Measurements from ENCODE around the gene EFHD2.
"Not testable (repeated sequence)": the region's sequence is repeated elsewhere in the genome, so short reads cannot be mapped to it uniquely, and the experiment has no call there.

Gene EFHD2

GRCh38 chr1:15389828-15390227, 19.9 kb upstream of the EFHD2 start:
- DNase-seq = not testable (repeated sequence)

DNA sequence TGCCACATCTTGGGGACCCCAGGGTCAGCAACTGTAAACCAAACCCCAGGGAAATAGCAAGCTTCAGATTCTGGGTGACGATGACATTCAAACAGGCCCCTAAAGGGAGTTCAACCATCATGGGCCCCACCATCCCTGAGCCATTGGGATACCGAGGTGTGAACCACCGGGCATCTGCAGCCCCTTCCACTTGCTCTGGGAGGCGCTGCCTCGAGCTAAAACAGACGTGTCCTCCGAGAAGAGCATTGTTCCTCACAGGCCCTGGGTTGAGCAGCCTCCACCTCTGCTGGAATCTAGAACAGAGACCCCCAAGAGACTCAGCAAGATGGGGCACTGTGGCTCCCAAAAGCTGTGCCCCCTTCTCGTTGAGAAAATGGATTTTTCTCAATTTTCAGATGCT, 19.0 kb upstream of the EFHD2 start:
- DNase-seq = no peak

GRCh38 chr1:15391366-15391765, 18.3 kb upstream of the EFHD2 start:
- no peak for DNase-seq

GRCh38 chr1:15393475-15394257, 16.0 kb upstream of the EFHD2 start:
- DNase-seq = no peak

- no peak for DNase-seq
Measured at GRCh38 chr1:15394258-15394690, 15.4 kb upstream of the EFHD2 start.

GRCh38 chr1:15397236-15397635, 12.5 kb upstream of the EFHD2 start:
- no peak for DNase-seq

GRCh38 chr1:15399710-15400109, 10.0 kb upstream of the EFHD2 start:
- DNase-seq = no peak

DNA sequence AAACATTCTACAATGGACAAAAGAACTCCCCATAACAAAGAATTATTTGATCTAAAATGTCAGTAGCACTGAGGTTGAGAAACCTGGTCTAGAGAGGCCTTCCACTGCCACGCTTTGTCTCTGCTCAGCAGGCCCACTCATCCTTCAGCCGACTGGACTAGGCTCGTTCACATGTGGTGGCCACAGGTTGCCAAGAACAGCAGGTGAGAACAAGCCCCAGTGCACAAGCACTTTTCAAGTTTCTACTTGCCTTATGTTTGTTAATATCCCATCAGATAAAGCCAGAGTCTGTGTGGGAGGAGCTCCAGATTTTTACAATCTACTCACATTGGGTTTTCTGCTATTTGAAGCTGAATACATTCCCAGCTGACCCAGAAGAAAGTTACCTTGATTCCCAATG, 9.1 kb upstream of the EFHD2 start:
- DNase-seq = no peak

DNA sequence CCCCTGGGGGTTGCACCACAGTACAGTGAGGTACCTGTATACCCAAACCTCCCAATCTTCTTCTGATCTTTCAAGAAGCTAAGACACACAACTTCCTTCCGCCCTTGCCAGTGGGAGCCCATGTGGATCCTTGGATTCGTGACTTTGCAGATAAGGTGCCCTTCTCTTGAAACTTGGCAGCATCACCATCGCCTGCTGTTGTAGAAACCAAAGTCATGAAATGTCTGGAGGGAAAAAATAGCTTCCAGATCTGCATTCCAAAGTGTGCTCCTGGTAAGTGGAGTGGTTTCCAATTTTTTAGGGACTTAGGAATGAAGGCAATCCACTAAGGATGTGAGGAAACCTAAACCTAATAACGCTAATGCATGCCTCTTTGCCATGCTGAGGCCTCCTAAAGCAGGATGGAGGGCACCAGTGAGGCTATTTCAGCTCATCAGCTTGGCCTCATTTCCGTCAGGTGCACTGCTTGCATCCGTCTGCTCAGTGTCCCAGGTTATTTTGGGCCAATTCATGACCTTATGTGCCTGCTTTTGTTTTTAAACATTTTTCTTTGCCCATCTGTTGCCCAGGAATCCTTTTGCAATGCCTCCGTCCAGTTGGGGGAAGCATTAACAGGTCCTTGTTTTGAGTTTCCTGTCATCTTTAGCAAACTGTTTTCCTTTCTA, 8.2 kb upstream of the EFHD2 start:
- no peak for DNase-seq

- no peak for DNase-seq
Measured at GRCh38 chr1:15402809-15403450, 6.8 kb upstream of the EFHD2 start.

GRCh38 chr1:15403962-15404580, 5.6 kb upstream of the EFHD2 start:
- DNase-seq = no peak

DNA sequence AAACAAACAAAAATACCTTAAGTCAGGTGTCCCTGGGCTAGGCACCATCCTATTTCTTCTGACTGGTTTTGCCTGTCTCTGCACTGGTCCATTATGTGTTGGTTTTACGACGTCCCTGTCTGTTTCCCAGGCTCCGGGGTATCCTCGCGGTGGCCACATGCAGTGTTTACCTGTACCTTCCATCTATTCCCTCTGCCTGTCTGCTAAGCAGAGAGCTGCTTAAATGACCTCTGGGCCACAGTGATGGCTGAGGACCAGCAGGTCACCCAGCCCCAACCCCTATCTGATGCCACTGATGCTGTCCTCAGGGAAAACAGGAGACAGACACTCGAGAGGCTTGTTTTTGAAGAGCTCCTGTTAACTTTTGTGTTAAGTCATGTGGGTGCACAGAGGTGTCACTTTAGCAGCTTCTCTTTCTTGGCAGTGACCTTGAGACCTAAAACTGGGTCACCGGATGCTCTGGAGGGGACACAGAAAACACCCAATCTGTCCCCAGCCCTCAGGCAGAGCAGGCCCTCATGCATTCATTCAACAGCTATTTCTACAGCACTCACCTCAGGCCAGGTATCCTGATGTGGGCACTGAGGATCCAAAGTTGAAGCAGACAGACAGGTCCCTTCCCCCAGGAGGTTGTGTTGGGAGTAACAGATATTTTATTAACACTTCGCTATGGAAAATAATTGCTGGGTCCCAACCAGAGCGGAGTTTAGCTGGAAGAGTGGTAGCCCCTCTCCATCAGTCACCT, 4.4 kb upstream of the EFHD2 start:
- DNase-seq = no peak

DNA sequence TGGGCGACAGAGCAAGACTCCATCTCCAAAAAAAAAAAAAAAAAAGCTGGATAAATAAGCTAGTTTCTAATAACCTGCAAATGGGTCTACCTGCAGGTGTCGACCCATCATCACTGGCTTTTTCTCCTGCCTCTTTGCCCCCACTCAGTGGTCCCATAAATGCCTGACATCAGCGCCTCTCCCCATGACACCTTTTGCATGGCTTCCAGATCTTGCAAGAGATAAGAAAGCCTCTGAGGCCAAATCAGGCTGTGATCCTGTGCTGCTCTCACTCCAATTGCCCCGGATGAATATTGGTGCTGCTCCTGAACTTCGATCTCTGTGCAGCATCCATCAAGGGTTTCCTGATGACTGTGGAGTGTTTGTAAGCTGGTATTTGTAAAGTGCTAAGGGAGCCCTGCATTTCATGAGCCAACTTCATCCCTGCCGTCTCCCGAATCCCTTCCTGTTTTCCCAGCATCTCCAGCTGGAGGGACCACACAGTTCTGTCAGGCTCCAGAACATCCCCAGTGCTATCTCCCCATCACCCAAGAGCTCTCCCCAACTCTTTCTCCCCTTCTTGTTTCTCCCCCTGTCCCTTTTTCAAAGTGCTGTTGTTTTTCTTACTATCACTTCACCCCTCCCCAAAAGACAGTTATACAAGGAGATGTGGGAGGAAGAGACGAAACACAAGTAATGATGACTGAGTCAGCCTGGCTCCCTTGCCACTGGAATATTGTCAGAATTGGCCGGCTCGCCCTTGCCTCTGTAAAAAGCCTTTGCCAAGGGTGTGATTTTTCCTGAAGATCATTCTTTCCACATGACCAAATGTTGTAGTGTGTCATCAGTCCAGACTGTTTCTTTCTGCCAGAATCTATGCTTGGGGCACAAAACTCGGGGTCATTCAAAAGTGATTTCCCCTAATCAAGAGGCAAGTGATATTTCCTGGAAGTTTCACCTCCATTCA, 2.8 kb upstream of the EFHD2 start:
- no peak for DNase-seq

- DNase-seq = no peak
Measured at GRCh38 chr1:15407580-15407979, 2.1 kb upstream of the EFHD2 start.

DNA sequence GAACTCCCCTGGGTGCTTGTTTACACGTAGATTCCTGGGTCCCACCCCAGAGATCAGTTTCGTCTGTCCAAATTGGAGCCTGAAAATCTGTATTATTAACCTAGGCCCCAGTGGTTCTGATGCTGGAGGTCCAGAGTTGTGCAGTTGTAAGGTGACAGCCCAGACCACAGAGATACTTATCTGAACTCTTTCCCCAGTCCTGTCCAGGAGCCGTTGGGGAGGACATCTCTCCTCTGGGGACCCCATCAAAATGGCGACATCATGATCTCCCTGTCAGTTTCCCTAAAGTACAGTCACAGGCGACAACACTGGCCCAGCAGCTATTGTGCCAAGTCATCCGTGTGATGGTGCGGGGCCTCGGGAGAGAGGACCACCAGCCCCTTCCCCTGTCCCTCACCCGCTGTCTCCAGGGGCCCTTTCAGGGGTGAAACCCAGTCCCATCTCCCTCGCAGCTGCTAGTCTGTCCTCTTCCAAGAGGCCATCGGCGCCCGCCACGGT, 749 bp upstream of the EFHD2 start:
- no peak for DNase-seq

- DNase-seq = no peak
Measured at GRCh38 chr1:15410223-15410883, 665 bp downstream of the EFHD2 start.

- no peak for DNase-seq
Measured at GRCh38 chr1:15410884-15411245, 1.2 kb downstream of the EFHD2 start.

DNA sequence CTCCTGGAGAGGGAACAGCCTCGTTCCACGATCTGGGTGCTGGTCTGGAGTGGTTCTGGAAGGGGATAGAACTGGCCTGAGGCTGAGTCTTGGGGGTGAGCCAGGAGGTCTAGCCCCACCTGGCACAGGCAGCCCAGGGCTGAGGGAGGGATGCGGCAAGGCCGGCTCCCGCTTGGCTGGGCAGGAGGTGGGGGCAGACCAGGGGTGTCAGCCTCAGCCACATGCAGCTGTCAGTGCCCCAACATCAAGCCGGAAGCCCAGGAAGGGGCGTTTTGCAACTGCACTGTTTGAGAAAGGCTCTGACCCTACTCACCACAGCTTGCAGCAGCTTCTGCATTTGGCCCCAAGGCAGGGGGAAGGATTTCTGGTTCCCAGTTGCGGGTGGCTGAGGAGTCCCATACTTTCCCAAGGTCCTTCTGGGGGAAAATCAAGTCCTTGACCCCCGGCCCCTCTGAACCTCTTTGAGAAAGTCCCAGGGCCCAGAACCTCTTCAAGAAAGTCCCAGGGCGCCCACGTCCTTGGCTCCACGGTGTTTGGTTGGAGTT, 2.0 kb downstream of the EFHD2 start:
- DNase-seq = no peak

GRCh38 chr1:15412175-15412800, 2.6 kb downstream of the EFHD2 start:
- no peak for DNase-seq

GRCh38 chr1:15412843-15413242, 3.2 kb downstream of the EFHD2 start:
- no peak for DNase-seq

All from SHP77 treated with DMSO at 0.1 percent for 48 hours (cell line).